GM23338 (cell line): ENCODE data around the gene CDC42BPB.
A peak's percentile ranks its signal among the peaks of the same experiment; 100 is the strongest.

ENCODE experiments used
- EZH2 ChIP-seq: fragments of 200-600 bp; sonication (generic); IDR thresholded peaks from one replicate; pipeline ENCODE4 v1.8.0; 2017; ENCODE audit warnings: antibody characterized with exemption, mild to moderate bottlenecking, low read depth; ENCODE audit not compliant: unreplicated experiment
- EZH2phosphoT487 ChIP-seq: fragments of 200-600 bp; sonication (generic); IDR thresholded peaks from one replicate; pipeline ENCODE4 v1.8.1; 2018; ENCODE audit warnings: antibody characterized with exemption; ENCODE audit not compliant: unreplicated experiment
- JUNB ChIP-seq: IDR thresholded peaks from one replicate; pipeline ENCODE4 v1.6.1; 2016; ENCODE audit warnings: antibody characterized with exemption; ENCODE audit not compliant: unreplicated experiment
- POLR2AphosphoS5 ChIP-seq: IDR thresholded peaks from 2 replicates; pipeline ENCODE4 v1.6.1; 2016; ENCODE audit warnings: antibody characterized with exemption, low read depth
- REST ChIP-seq: IDR thresholded peaks from one replicate; pipeline ENCODE4 v1.6.1; 2018; ENCODE audit warnings: antibody characterized with exemption; ENCODE audit not compliant: unreplicated experiment
- STAT1 ChIP-seq: IDR thresholded peaks from one replicate; pipeline ENCODE4 v1.6.1; 2016; ENCODE audit warnings: antibody characterized with exemption; ENCODE audit not compliant: unreplicated experiment
- ZNF331 ChIP-seq: fragments of 250-450 bp; sonication (Bioruptor Pico); IDR thresholded peaks from 2 replicates; pipeline ENCODE4 v1.5.0; 2020; ENCODE audit warnings: low read depth, mild to moderate bottlenecking, moderate library complexity
- TF ChIP-seq, protein P1 (sequence below), 2 experiments: fragments of 200-600 bp in 1 of 2; sonication (generic) in 1 of 2; conservative IDR thresholded peaks; 2 replicates each; pipeline versions ENCODE4 v1.5.1 to v1.6.1; 2016 to 2017; ENCODE audit warnings: antibody characterized with exemption in 2 of 2, low read depth in 2 of 2, mild to moderate bottlenecking in 2 of 2, moderate library complexity in 1 of 2

GRCh38 chr14:103105580-103106150 lies 48.3 kb upstream of the CDC42BPB start:
- TF ChIP-seq, protein P1, sequence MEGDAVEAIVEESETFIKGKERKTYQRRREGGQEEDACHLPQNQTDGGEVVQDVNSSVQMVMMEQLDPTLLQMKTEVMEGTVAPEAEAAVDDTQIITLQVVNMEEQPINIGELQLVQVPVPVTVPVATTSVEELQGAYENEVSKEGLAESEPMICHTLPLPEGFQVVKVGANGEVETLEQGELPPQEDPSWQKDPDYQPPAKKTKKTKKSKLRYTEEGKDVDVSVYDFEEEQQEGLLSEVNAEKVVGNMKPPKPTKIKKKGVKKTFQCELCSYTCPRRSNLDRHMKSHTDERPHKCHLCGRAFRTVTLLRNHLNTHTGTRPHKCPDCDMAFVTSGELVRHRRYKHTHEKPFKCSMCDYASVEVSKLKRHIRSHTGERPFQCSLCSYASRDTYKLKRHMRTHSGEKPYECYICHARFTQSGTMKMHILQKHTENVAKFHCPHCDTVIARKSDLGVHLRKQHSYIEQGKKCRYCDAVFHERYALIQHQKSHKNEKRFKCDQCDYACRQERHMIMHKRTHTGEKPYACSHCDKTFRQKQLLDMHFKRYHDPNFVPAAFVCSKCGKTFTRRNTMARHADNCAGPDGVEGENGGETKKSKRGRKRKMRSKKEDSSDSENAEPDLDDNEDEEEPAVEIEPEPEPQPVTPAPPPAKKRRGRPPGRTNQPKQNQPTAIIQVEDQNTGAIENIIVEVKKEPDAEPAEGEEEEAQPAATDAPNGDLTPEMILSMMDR (conservative IDR thresholded peaks at IDR 0.05; ENCODE audit: low read depth in 2 of 2) = peak in 1 of 2 experiments; percentile 34; a peak in 1 of 4 replicates
- TF ChIP-seq EZH2 (no peak), JUNB (no peak), REST (no peak), ZNF331 (CRISPR knock-in tag) (no peak), STAT1 (no peak), EZH2phosphoT487 (no peak), POLR2AphosphoS5 (no peak)
